ENCODE measurements around the gene PLN.

PLN gene

GRCh38 chr6:118606268-118606667, 58.2 kb downstream of the PLN start:
- H3K4me3 ChIP-seq (ENCODE audit: low read length) = no peak overlapping the region
- no peak for DNase-seq (ENCODE audit: low read depth, low spot score)

GRCh38 chr6:118606858-118607257, 58.8 kb downstream of the PLN start:
- DNase-seq (ENCODE audit: low read depth, low spot score) = no peak
- no peak overlapping the region for H3K4me3 ChIP-seq (ENCODE audit: low read length)
